IMR-90 (cell line): Measurements from ENCODE around the gene PPT2. TPM values are rescaled to one million over a fixed set of nuclear protein-coding genes. Genes with fewer than 3 reads are reported as not detected.
A peak's percentile ranks its signal among the peaks of the same experiment; 100 is the strongest.

Experiments
- ATAC-seq: fragments of 200-7000 bp; cut with Tn5 transposase; 2 replicates; pipeline ENCODE4 v1.9.1; 2020; ENCODE audit warnings: low read depth, mild to moderate bottlenecking, moderate library complexity
- BruUV-seq: library from RNA; stranded (reverse); fragments of 400-500 nt; replicated peaks from 2 replicates; lab custom pipeline; 2021; lab: Mats Ljungman, UMichigan
- CTCF ChIA-PET: fragments of 300-600 bp; formaldehyde crosslinking; extraction: SDS; loops from one replicate; lab custom pipeline; 2021; ENCODE audit warnings: antibody characterized with exemption; lab: Yijun Ruan, JAX
- POLR2A ChIA-PET: fragments of 300-600 bp; sonication (Branson Sonifier 250); formaldehyde crosslinking; loops from one replicate; lab custom pipeline; 2022; ENCODE audit warnings: antibody characterized with exemption; ENCODE audit not compliant: unreplicated experiment; lab: Charles Lee
- DNase-seq: peaks from one replicate; pipeline ENCODE4 v3.0.0; 2013
- H2AFZ ChIP-seq: replicated peaks from 2 replicates; pipeline ENCODE3; 2013; ENCODE audit warnings: low read length, mild to moderate bottlenecking; ENCODE audit not compliant: poor library complexity
- H2AK5ac ChIP-seq: 2 replicates; pipeline ENCODE4 v1.6.1; 2013; ENCODE audit warnings: low read depth, low read length, inconsistent platforms
- H2AK9ac ChIP-seq: replicated peaks from 2 replicates; pipeline ENCODE3; 2013; ENCODE audit warnings: mild to moderate bottlenecking, low read depth, low read length, moderate library complexity; ENCODE audit not compliant: poor library complexity
- H2BK120ac ChIP-seq: 2 replicates; pipeline ENCODE4 v1.6.1; 2013; ENCODE audit warnings: low read depth, low read length, inconsistent platforms
- H2BK15ac ChIP-seq: 3 replicates; pipeline ENCODE4 v1.6.1; 2013; ENCODE audit warnings: low read depth, low read length, inconsistent platforms
- H2BK20ac ChIP-seq: 2 replicates; pipeline ENCODE4 v1.6.1; 2013; ENCODE audit warnings: low read depth, mild to moderate bottlenecking, inconsistent platforms, low read length, moderate library complexity
- H2BK5ac ChIP-seq: 2 replicates; pipeline ENCODE4 v1.6.1; 2013; ENCODE audit warnings: mild to moderate bottlenecking, low read depth, low read length, inconsistent platforms; ENCODE audit not compliant: poor library complexity, severe bottlenecking
- H3K14ac ChIP-seq: replicated peaks from 2 replicates; pipeline ENCODE4 v1.6.1; 2013; ENCODE audit warnings: low read depth, low read length, inconsistent platforms
- H3K18ac ChIP-seq: 2 replicates; pipeline ENCODE4 v1.6.1; 2013; ENCODE audit warnings: low read depth, low read length, control low read depth
- H3K23ac ChIP-seq: 2 replicates; pipeline ENCODE4 v1.6.1; 2013; ENCODE audit warnings: low read depth, low read length, inconsistent platforms
- H3K27ac ChIP-seq: 2 replicates; pipeline ENCODE4 v1.5.1; 2013; ENCODE audit warnings: mild to moderate bottlenecking, control low read depth, low read length; ENCODE audit not compliant: insufficient read depth
- H3K27me3 ChIP-seq: 2 replicates; pipeline ENCODE4 v1.6.1; 2013; ENCODE audit warnings: low read length; ENCODE audit not compliant: control insufficient read depth, insufficient read depth
- H3K36me3 ChIP-seq: 2 replicates; pipeline ENCODE4 v1.6.1; 2013; ENCODE audit warnings: low read length, mixed read lengths; ENCODE audit not compliant: control insufficient read depth, insufficient read depth
- H3K4ac ChIP-seq: 2 replicates; pipeline ENCODE4 v1.6.1; 2013; ENCODE audit warnings: low read depth, low read length, inconsistent platforms
- H3K4me1 ChIP-seq: 2 replicates; pipeline ENCODE4 v1.6.1; 2013; ENCODE audit warnings: low read length, mixed read lengths; ENCODE audit not compliant: control insufficient read depth, insufficient read depth
- H3K4me2 ChIP-seq: 2 replicates; pipeline ENCODE4 v1.6.1; 2013; ENCODE audit warnings: low read depth, mild to moderate bottlenecking, control low read depth, low read length, moderate library complexity
- H3K4me3 ChIP-seq: 2 replicates; pipeline ENCODE4 v1.5.1; 2013; ENCODE audit warnings: low read depth, mild to moderate bottlenecking, control low read depth, low read length, moderate library complexity; ENCODE audit not compliant: insufficient read depth
- H3K56ac ChIP-seq: 2 replicates; pipeline ENCODE4 v1.6.1; 2013; ENCODE audit warnings: low read length, inconsistent platforms; ENCODE audit not compliant: insufficient read depth; ENCODE audit errors: extremely low read depth
- H3K79me1 ChIP-seq, 2 experiments: 2 replicates each; pipeline ENCODE4 v1.6.1; 2013; ENCODE audit warnings: low read length in 2 of 2, inconsistent platforms in 1 of 2, low read depth in 1 of 2
- H3K9ac ChIP-seq: 2 replicates; pipeline ENCODE4 v1.6.1; 2013; ENCODE audit warnings: low read depth, low read length, control low read depth
- H3K9me1 ChIP-seq: 2 replicates; pipeline ENCODE4 v1.6.1; 2013; ENCODE audit warnings: low read length, inconsistent platforms; ENCODE audit not compliant: insufficient read depth
- H3K9me3 ChIP-seq: 2 replicates; pipeline ENCODE4 v1.6.1; 2013; ENCODE audit warnings: low read length; ENCODE audit not compliant: control insufficient read depth, insufficient read depth
- H4K20me1 ChIP-seq: 2 replicates; pipeline ENCODE4 v1.6.1; 2013; ENCODE audit warnings: low read length, inconsistent platforms; ENCODE audit not compliant: insufficient read depth
- H4K5ac ChIP-seq: 2 replicates; pipeline ENCODE4 v1.6.1; 2013; ENCODE audit warnings: mild to moderate bottlenecking, low read depth, low read length, control low read depth
- H4K8ac ChIP-seq, 2 experiments: 2 replicates each; pipeline ENCODE4 v1.6.1; 2013; ENCODE audit warnings: low read depth in 2 of 2, low read length in 2 of 2, control low read depth in 1 of 2, inconsistent platforms in 1 of 2
- H4K91ac ChIP-seq: 2 replicates; pipeline ENCODE4 v1.6.1; 2013; ENCODE audit warnings: low read depth, low read length, inconsistent platforms; ENCODE audit not compliant: insufficient read depth
- BHLHE40 ChIP-seq: fragments of 150-350 bp; IDR thresholded peaks from 2 replicates; pipeline ENCODE4 v1.6.1; 2016; ENCODE audit warnings: mild to moderate bottlenecking, low read depth, low read length
- FOS ChIP-seq: fragments of 150-350 bp; IDR thresholded peaks from 2 replicates; pipeline ENCODE4 v1.6.1; 2016; ENCODE audit warnings: low read depth, low read length
- MAZ ChIP-seq: IDR thresholded peaks from 2 replicates; pipeline ENCODE4 v1.6.1; 2012; ENCODE audit warnings: low read depth, mild to moderate bottlenecking, low read length, improper control_type of control experiment, moderate library complexity, borderline replicate concordance
- MXI1 ChIP-seq: IDR thresholded peaks from 2 replicates; pipeline ENCODE4 v1.6.1; 2012; ENCODE audit warnings: low read depth, mild to moderate bottlenecking, low read length, moderate library complexity, borderline replicate concordance
- NFE2L2 ChIP-seq: fragments of 150-350 bp; IDR thresholded peaks from 2 replicates; pipeline ENCODE4 v1.6.1; 2016; ENCODE audit warnings: low read depth, mild to moderate bottlenecking, low read length
- POLR2A ChIP-seq: IDR thresholded peaks from 2 replicates; pipeline ENCODE4 v1.6.1; 2012; ENCODE audit warnings: mild to moderate bottlenecking, low read depth, low read length
- RAD21 ChIP-seq: IDR thresholded peaks from 2 replicates; pipeline ENCODE4 v1.6.1; 2012; ENCODE audit warnings: low read length, improper control_type of control experiment
- RCOR1 ChIP-seq: IDR thresholded peaks from 2 replicates; pipeline ENCODE4 v1.6.1; 2012; ENCODE audit warnings: mild to moderate bottlenecking, low read length, improper control_type of control experiment; ENCODE audit not compliant: insufficient replicate concordance
- RFX5 ChIP-seq: IDR thresholded peaks from 2 replicates; pipeline ENCODE4 v1.8.0; 2012; ENCODE audit warnings: low read depth, mild to moderate bottlenecking, low read length, moderate library complexity
- WGBS, 2 experiments: methylation state at CpG; one replicate each; pipeline versions ENCODE4 v1.1.5 to v1.1.7; 2013; ENCODE audit warnings: missing lambda C conversion rate in 2 of 2; ENCODE audit not compliant: insufficient read length in 1 of 2; ENCODE audit errors: extremely low coverage in 2 of 2; 5-methylcytosine and 5-hydroxymethylcytosine counted together
- dilution Hi-C: fragments of 300-500 bp; cut with HindIII; formaldehyde crosslinking; loops from one replicate; pipeline ENCODE4 v1.14.3; 2018; ENCODE audit warnings: low sequenced_read_pairs; ENCODE audit not compliant: unreplicated experiment
- in situ Hi-C: fragments of 300-500 bp; cut with MboI; formaldehyde crosslinking; loops from 3 replicates; pipeline ENCODE4 v1.14.3; 2019; ENCODE audit warnings: low sequenced_read_pairs, inconsistent platforms, mixed read lengths
- intact Hi-C: fragments of 100-400 bp; cut with micrococcal nuclease; formaldehyde crosslinking; loops from 2 replicates; pipeline ENCODE4 v1.10.0; 2022
- polyA plus RNA-seq, 3 experiments: library from polyadenylated mRNA; depleted of rRNA; stranded (reverse); fragments of >200 nt; gene quantifications; 2 replicates each; pipeline ENCODE4 v1.2.3, GENCODE V29; 2012; ENCODE audit warnings: low replicate concordance in 1 of 3
- total RNA-seq: library from RNA; depleted of rRNA; stranded (reverse); fragments of >200 nt; gene quantifications from 2 replicates; pipeline ENCODE4 v1.2.3, GENCODE V29; 2012
- TF ChIP-seq, protein P1 (sequence below): fragments of 150-350 bp; IDR thresholded peaks from 2 replicates; pipeline ENCODE4 v1.6.1; 2016; ENCODE audit warnings: low read depth, mild to moderate bottlenecking, low read length, moderate library complexity, borderline replicate concordance
- TF ChIP-seq, protein P2 (sequence below): conservative IDR thresholded peaks from 2 replicates; pipeline ENCODE4 v1.5.1; 2012; ENCODE audit warnings: mild to moderate bottlenecking, low read depth, low read length, improper control_type of control experiment

The PPT2 gene
- total and polyA plus RNA-seq, 2 of the 4 experiments (the other 2 are of a cell fraction), result 3.2 to 16.2 TPM

DNA sequence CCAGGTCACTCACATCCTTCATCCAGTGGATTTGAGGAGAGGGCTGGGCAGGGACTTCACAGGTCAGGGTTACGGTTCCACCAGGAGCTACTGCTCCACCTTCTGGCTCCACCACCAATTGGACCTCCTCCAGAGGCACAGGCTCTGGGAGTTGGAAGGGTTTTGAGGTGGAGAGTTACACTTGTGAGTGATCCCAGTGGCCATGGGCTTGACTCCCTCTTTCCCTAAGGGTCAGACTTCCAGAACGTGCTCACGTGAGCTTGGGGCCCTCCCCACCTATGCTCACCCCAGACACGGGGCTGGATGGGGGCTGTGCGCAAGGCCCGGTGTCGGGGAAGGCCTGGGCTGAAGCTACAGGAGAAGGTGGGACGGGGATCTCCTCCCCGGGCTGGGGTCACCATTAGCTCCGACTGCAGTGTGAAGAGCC lies 28.6 kb downstream of the PPT2 start:
- in situ Hi-C loops (loop anchor here (25.0 kb wide), 1 partner anchor 780 kb away; the partner anchor contains the start of genes BRD2 and HLA-DMA), dilution Hi-C loops (no loop called here), intact Hi-C loops (no loop called here)
- no peaks in the 10 kb centered on the region for H3K27me3 ChIP-seq
- H2AFZ ChIP-seq, result no peak overlapping the region
- peak overlapping the region; percentile 14 for H2AK9ac ChIP-seq
- H3K4ac ChIP-seq, result no peak overlapping the region
- H3K23ac ChIP-seq, result no peak overlapping the region
- H3K9me3 ChIP-seq, result no peaks in the 10 kb centered on the region
- H4K5ac ChIP-seq, result no peak overlapping the region
- peaks cover 3% of the 10 kb centered on the region; the same call in 1 of the 2 replicates for H4K20me1 ChIP-seq
- H3K4me1 ChIP-seq, result no peaks in the 10 kb centered on the region
- POLR2A ChIA-PET, result no interaction called here
- H2BK15ac ChIP-seq, result no peak overlapping the region
- no peak overlapping the region for H3K56ac ChIP-seq
- no peak for DNase-seq
- no peak overlapping the region for H3K18ac ChIP-seq
- H3K4me3 ChIP-seq, result no peak overlapping the region
- no peak overlapping the region for H2AK5ac ChIP-seq
- no peak overlapping the region for H4K91ac ChIP-seq
- H3K79me1 ChIP-seq, result peaks cover 15 to 40% of the 10 kb centered on the region in 2 experiments
- no peak overlapping the region for H3K9ac ChIP-seq
- no peak overlapping the region for H2BK20ac ChIP-seq
- no peak overlapping the region for H2BK5ac ChIP-seq
- CTCF ChIA-PET, result no interaction called here
- WGBS, 2 experiments, result no CpG with 5 or more reads among the region's 10 CpGs
- no peak overlapping the region for H3K14ac ChIP-seq
- no peak for ATAC-seq
- peaks cover 15% of the 10 kb centered on the region for H3K9me1 ChIP-seq
- peaks cover 34% of the 10 kb centered on the region for H3K36me3 ChIP-seq
- TF ChIP-seq MAZ, result no peak
- no peak for TF ChIP-seq RCOR1
- TF ChIP-seq RFX5, result no peak
- no peak for TF ChIP-seq NFE2L2
- no peak for TF ChIP-seq FOS
- TF ChIP-seq MXI1, result no peak
- TF ChIP-seq BHLHE40, result no peak
- TF ChIP-seq, protein P1, sequence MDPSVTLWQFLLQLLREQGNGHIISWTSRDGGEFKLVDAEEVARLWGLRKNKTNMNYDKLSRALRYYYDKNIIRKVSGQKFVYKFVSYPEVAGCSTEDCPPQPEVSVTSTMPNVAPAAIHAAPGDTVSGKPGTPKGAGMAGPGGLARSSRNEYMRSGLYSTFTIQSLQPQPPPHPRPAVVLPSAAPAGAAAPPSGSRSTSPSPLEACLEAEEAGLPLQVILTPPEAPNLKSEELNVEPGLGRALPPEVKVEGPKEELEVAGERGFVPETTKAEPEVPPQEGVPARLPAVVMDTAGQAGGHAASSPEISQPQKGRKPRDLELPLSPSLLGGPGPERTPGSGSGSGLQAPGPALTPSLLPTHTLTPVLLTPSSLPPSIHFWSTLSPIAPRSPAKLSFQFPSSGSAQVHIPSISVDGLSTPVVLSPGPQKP, result no peak
- TF ChIP-seq POLR2A, result no peak
- TF ChIP-seq, protein P2, sequence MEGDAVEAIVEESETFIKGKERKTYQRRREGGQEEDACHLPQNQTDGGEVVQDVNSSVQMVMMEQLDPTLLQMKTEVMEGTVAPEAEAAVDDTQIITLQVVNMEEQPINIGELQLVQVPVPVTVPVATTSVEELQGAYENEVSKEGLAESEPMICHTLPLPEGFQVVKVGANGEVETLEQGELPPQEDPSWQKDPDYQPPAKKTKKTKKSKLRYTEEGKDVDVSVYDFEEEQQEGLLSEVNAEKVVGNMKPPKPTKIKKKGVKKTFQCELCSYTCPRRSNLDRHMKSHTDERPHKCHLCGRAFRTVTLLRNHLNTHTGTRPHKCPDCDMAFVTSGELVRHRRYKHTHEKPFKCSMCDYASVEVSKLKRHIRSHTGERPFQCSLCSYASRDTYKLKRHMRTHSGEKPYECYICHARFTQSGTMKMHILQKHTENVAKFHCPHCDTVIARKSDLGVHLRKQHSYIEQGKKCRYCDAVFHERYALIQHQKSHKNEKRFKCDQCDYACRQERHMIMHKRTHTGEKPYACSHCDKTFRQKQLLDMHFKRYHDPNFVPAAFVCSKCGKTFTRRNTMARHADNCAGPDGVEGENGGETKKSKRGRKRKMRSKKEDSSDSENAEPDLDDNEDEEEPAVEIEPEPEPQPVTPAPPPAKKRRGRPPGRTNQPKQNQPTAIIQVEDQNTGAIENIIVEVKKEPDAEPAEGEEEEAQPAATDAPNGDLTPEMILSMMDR, result no peak
- TF ChIP-seq RAD21, result no peak
- H3K27ac ChIP-seq, result no peak overlapping the region
- no peak overlapping the region for H3K4me2 ChIP-seq
- no peak overlapping the region for H4K8ac ChIP-seq
- no peak overlapping the region for H2BK120ac ChIP-seq
- no TSS peak for BruUV-seq
